Skeletal muscle satellite cell (primary cell): ENCODE measurements around the gene SOX10.
"Not testable (repeated sequence)": the region's sequence is repeated elsewhere in the genome, so short reads cannot be mapped to it uniquely, and the experiment has no call there.

ENCODE experiments used
- H3K27me3 ChIP-seq: 2 replicates; pipeline ENCODE4 v1.7.0; 2013; ENCODE audit warnings: low read length; ENCODE audit not compliant: control insufficient read depth, insufficient read depth
- H3K36me3 ChIP-seq: 2 replicates; pipeline ENCODE4 v1.7.0; 2013; ENCODE audit warnings: mild to moderate bottlenecking, control low read depth, low read length; ENCODE audit not compliant: insufficient read depth
- H3K4me1 ChIP-seq: 2 replicates; pipeline ENCODE4 v1.7.0; 2013; ENCODE audit warnings: low read length; ENCODE audit not compliant: control insufficient read depth, insufficient read depth
- H3K4me2 ChIP-seq: 2 replicates; pipeline ENCODE4 v1.7.0; 2013; ENCODE audit warnings: mild to moderate bottlenecking, low read length
- H3K4me3 ChIP-seq: 2 replicates; pipeline ENCODE4 v1.7.0; 2013; ENCODE audit warnings: low read length
- H3K9ac ChIP-seq: 2 replicates; pipeline ENCODE4 v1.7.0; 2013; ENCODE audit warnings: mild to moderate bottlenecking, low read depth, low read length, moderate library complexity
- H3K9me3 ChIP-seq: replicated peaks from 2 replicates; pipeline ENCODE4 v1.7.0; 2013; ENCODE audit warnings: mild to moderate bottlenecking, control low read depth, low read length

The SOX10 gene

GRCh38 chr22:37982151-37982785 is 2.1 kb downstream of the SOX10 start:
- Histone ChIP-seq H3K4me1 (no peaks in the 10 kb centered on the region), H3K4me3 (no peak overlapping the region), H3K9me3 (no peaks in the 10 kb centered on the region), H3K27me3 (no peaks in the 10 kb centered on the region), H3K9ac (no peak overlapping the region), H3K36me3 (no peaks in the 10 kb centered on the region), H3K4me2 (no peak overlapping the region)

GRCh38 chr22:37981282-37982011 is 2.9 kb downstream of the SOX10 start:
- no peak overlapping the region for H3K4me3 ChIP-seq
- no peaks in the 10 kb centered on the region for H3K36me3 ChIP-seq
- no peak overlapping the region for H3K9ac ChIP-seq
- H3K4me1 ChIP-seq: no peaks in the 10 kb centered on the region
- no peaks in the 10 kb centered on the region for H3K9me3 ChIP-seq
- no peaks in the 10 kb centered on the region for H3K27me3 ChIP-seq
- no peak overlapping the region for H3K4me2 ChIP-seq

- no peak overlapping the region for H3K4me3 ChIP-seq
- H3K9me3 ChIP-seq: no peaks in the 10 kb centered on the region
- no peaks in the 10 kb centered on the region for H3K27me3 ChIP-seq
- H3K36me3 ChIP-seq: no peaks in the 10 kb centered on the region
- H3K9ac ChIP-seq: no peak overlapping the region
- no peaks in the 10 kb centered on the region for H3K4me1 ChIP-seq
- H3K4me2 ChIP-seq: no peak overlapping the region
These were observed 4.6 kb downstream of the SOX10 start for GRCh38 chr22:37979782-37980181.

DNA sequence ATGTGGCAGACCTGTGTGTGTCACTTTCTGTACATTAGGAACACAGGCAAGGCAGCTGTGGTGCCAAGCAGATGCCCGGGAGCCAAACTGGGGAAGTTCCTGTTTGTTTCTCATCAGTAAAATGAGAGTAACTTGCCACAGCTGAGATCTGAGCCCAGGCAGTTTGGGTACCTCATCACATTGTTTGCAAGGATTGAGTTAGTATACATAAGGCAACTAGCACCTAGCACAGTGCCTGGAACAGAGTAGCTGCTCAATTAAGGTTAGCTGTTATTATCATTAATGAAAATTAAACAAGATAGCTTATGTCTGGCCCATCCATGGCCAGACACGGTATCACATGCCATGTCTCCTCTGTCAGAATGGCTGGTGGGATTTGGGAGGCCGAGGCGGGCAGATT is 7.8 kb downstream of the SOX10 start:
- Histone ChIP-seq H3K4me2 (no peak overlapping the region), H3K4me3 (no peak overlapping the region), H3K9me3 (no peaks in the 10 kb centered on the region), H3K27me3 (no peaks in the 10 kb centered on the region), H3K36me3 (no peaks in the 10 kb centered on the region), H3K9ac (no peak overlapping the region), H3K4me1 (no peaks in the 10 kb centered on the region)

DNA sequence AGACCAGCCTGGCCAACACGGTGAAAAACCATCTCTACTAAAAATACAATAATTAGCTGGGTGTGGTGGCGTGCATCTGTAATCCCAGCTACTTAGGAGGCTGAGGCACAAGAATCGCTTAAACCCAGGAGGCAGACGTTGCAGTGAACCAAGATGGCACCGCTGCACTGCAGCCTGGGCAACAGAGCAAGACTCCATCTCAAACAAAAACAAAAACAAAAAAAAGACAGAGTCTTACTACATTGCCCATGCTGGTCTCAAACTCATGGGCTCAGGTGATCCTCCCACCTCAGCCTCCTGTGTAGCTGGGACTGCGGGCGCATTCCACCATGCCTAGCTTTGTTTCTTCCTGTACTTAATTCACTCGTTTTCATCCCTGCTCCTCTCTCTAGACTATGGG is 8.3 kb downstream of the SOX10 start:
- not testable (repeated sequence) for H3K4me1 ChIP-seq, H3K36me3 ChIP-seq, H3K9me3 ChIP-seq, H3K27me3 ChIP-seq, H3K4me2 ChIP-seq, H3K4me3 ChIP-seq, H3K9ac ChIP-seq

- no peaks in the 10 kb centered on the region for H3K27me3 ChIP-seq
- H3K4me2 ChIP-seq: no peak overlapping the region
- H3K36me3 ChIP-seq: no peaks in the 10 kb centered on the region
- no peaks in the 10 kb centered on the region for H3K4me1 ChIP-seq
- no peak overlapping the region for H3K9ac ChIP-seq
- H3K4me3 ChIP-seq: no peak overlapping the region
- H3K9me3 ChIP-seq: no peaks in the 10 kb centered on the region
These were observed 9.2 kb downstream of the SOX10 start for GRCh38 chr22:37975153-37975552.

- Histone ChIP-seq H3K4me1 (no peaks in the 10 kb centered on the region), H3K4me3 (no peak overlapping the region)
These were observed 10.8 kb downstream of the SOX10 start for GRCh38 chr22:37973271-37974170.

GRCh38 chr22:37972527-37972926 is 11.8 kb downstream of the SOX10 start:
- H3K4me2 ChIP-seq: no peak overlapping the region
- H3K27me3 ChIP-seq: no peaks in the 10 kb centered on the region
- peaks cover 17% of the 10 kb centered on the region for H3K36me3 ChIP-seq
- H3K9ac ChIP-seq: no peak overlapping the region
- H3K9me3 ChIP-seq: no peaks in the 10 kb centered on the region
- no peak overlapping the region for H3K4me3 ChIP-seq
- no peaks in the 10 kb centered on the region for H3K4me1 ChIP-seq

More at GRCh38 chr22:37973271-37974170, 10.8 kb downstream of the SOX10 start:
- Histone ChIP-seq H3K4me2 (no peak overlapping the region), H3K36me3 (peaks cover 7% of the 10 kb centered on the region), H3K27me3 (no peaks in the 10 kb centered on the region), H3K9me3 (no peaks in the 10 kb centered on the region), H3K9ac (no peak overlapping the region)

GRCh38 chr22:37971475-37972434 is 12.6 kb downstream of the SOX10 start:
- Histone ChIP-seq H3K4me3 (no peak overlapping the region), H3K9me3 (no peaks in the 10 kb centered on the region), H3K4me1 (no peaks in the 10 kb centered on the region), H3K9ac (no peak overlapping the region), H3K27me3 (no peaks in the 10 kb centered on the region), H3K4me2 (no peak overlapping the region), H3K36me3 (peaks cover 24% of the 10 kb centered on the region)

DNA sequence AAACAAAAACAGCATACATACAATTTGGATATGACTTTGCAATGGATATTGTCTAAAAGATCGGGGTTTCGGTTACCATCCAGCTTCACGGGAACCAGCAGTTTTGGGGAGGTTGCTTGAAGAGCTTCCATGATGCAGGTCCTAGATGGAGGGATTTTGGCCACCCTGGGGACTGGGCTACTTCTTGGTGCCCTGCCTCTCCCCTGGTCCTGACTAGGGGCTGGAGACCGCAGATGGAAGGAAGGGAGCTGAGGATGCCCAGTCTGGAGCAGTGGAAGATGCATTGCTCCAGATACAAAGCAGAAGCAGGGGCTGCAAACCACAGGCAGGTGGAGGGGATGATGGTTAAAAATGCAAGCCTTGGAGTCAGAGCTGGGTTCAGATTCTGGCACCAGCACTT is 13.5 kb downstream of the SOX10 start:
- Histone ChIP-seq H3K27me3 (no peaks in the 10 kb centered on the region), H3K9ac (no peak overlapping the region), H3K4me3 (no peak overlapping the region), H3K4me2 (no peak overlapping the region), H3K9me3 (no peaks in the 10 kb centered on the region), H3K36me3 (peaks cover 30% of the 10 kb centered on the region), H3K4me1 (peaks cover 3% of the 10 kb centered on the region)
